Neutrophil (primary cell): ENCODE data around the gene SLC16A3.

ENCODE experiments used
- H3K27ac ChIP-seq: fragments of 200-600 bp; sonication (generic); 2 replicates; pipeline ENCODE4 v1.5.1; 2016; ENCODE audit warnings: mild to moderate bottlenecking, moderate library complexity
- H3K27me3 ChIP-seq: fragments of 200-600 bp; sonication (generic); 2 replicates; pipeline ENCODE4 v1.6.0; 2016; ENCODE audit warnings: mild to moderate bottlenecking
- H3K36me3 ChIP-seq: fragments of 200-600 bp; sonication (generic); 2 replicates; pipeline ENCODE4 v1.5.1; 2017
- H3K4me1 ChIP-seq, 2 experiments: fragments of 200-600 bp in 1 of 2; sonication (generic) in 1 of 2; 1 replicate in 1 of 2; 2 replicates in 1 of 2; pipeline versions ENCODE4 v1.5.1 to v1.6.1; 2013 to 2016; ENCODE audit warnings: low read depth in 1 of 2, low read length in 1 of 2, mild to moderate bottlenecking in 1 of 2, moderate library complexity in 1 of 2; ENCODE audit not compliant: control insufficient read depth in 1 of 2, insufficient read depth in 1 of 2
- H3K4me3 ChIP-seq, 2 experiments: fragments of 200-600 bp in 1 of 2; sonication (generic) in 1 of 2; 1 replicate in 1 of 2; 2 replicates in 1 of 2; pipeline ENCODE4 v1.5.1; 2013 to 2016; ENCODE audit warnings: low read depth in 1 of 2, low read length in 1 of 2, mild to moderate bottlenecking in 1 of 2, moderate library complexity in 1 of 2
- H3K9me3 ChIP-seq: fragments of 200-600 bp; sonication (generic); 2 replicates; pipeline ENCODE4 v1.5.1; 2016
- TF ChIP-seq, protein P1 (sequence below): fragments of 200-600 bp; sonication (generic); IDR thresholded peaks from 2 replicates; pipeline ENCODE4 v1.5.1; 2016; ENCODE audit warnings: antibody characterized with exemption

The SLC16A3 gene

DNA sequence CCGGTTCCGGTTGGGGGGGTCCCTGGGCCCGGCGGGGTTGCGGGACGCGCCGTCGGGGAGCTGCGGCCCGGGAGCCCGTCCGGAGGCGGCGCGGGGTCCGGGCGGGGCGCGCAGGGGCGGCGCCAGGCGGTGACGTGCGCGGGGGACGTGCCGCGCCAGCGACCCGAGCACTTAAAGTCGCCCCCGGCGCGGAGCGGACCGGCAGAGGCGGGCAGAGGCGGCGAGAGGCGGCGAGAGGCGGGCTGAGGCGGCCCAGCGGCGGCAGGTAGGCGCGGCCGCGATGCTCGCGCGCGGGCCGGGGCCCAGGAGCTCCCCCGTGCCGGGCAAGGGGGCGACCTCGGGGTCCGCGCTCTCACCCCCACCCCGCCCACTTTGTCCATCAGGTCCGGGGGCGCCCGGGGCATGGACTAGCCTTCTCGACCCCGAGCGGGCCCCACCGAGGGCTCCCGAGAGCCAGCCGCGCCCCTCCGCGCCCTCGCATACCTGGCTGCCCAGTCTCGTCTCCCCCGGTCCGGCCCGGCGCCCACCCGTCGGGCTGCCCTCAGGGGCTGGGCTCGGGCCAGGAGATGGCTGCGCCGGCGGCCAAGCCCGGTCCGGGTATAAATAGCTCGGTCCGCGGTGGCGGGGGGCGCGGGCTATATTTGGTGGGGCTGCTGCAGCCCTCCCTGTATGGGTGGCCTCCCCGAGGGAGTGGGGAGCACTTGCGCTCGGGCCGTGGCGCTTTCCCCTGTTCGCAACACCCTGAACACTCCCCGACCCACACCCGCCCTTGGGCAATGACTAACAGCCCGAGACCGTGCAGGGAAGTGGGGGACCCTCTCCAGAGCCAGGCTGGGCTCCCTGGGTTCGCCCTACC lies at the start of gene SLC16A3:
Gene SLC16A3 (plus strand): TSS at position 201 of the 856 bp plus-strand sequence. CDS start 6,967 bp downstream, outside the sequence.
- no peaks in the 10 kb centered on the region for H3K27me3 ChIP-seq
- TF ChIP-seq, protein P1, sequence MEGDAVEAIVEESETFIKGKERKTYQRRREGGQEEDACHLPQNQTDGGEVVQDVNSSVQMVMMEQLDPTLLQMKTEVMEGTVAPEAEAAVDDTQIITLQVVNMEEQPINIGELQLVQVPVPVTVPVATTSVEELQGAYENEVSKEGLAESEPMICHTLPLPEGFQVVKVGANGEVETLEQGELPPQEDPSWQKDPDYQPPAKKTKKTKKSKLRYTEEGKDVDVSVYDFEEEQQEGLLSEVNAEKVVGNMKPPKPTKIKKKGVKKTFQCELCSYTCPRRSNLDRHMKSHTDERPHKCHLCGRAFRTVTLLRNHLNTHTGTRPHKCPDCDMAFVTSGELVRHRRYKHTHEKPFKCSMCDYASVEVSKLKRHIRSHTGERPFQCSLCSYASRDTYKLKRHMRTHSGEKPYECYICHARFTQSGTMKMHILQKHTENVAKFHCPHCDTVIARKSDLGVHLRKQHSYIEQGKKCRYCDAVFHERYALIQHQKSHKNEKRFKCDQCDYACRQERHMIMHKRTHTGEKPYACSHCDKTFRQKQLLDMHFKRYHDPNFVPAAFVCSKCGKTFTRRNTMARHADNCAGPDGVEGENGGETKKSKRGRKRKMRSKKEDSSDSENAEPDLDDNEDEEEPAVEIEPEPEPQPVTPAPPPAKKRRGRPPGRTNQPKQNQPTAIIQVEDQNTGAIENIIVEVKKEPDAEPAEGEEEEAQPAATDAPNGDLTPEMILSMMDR: no peak
- peaks cover 68 to 72% of the 10 kb centered on the region in 2 experiments for H3K4me1 ChIP-seq
- H3K9me3 ChIP-seq: no peaks in the 10 kb centered on the region
- peaks cover 36% of the 10 kb centered on the region for H3K36me3 ChIP-seq
- peak within 1 kb of the TSS; percentile 100 for H3K27ac ChIP-seq
- H3K4me3 ChIP-seq: peak within 1 kb of the TSS; percentile 98 to 99

DNA sequence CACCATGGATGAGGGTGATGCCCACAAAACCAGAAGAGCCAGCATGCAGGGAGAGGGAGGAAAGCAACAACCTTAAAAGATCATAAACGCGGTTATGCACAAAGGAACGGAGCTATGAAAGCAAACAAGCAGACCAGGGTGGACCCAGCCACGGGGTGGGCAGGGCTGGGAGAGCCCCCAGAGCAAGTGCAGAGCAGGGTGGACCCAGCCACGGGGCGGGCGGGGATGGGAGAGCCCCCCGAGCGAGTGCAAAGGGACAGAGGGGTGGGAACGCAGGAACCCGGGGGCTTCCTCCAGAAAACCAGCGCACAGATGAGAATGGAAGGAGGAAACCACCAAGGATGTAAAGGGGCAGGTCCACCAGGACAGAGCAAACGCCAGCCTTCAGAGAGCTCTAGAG lies 49.4 kb upstream of the SLC16A3 start:
- no peak overlapping the region for H3K4me3 ChIP-seq
- peaks cover 29% of the 10 kb centered on the region for H3K36me3 ChIP-seq
- H3K9me3 ChIP-seq: no peaks in the 10 kb centered on the region
- H3K27ac ChIP-seq: no peak overlapping the region
- H3K4me1 ChIP-seq: peaks cover 0 to 5% of the 10 kb centered on the region in 2 experiments
- TF ChIP-seq, protein P1: no peak
- no peaks in the 10 kb centered on the region for H3K27me3 ChIP-seq

DNA sequence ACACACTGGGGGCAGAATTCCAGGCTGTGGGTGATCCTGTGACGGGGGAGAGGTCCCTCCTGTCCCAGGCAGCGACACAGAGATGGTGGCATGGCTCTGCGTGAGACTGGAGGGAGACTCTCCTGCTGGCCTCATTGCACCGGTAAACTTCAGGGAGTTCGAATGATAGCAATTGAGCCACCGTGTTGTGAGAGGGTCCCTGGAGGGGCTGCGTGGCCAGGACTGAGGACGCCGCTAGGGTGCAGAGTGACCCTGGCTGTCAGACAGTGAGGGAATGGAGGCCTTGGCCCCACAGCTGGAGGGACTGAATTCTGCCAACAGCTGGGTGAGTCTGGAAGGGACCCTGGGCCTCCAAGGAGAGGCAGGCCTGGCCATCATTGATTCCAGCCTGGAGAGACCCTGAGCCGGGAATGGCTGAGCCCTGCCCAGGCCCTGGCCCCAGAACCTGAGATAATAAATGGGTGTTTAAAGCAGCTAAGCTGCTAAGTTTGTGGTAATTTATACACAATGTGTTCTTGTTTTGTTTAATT lies 48.8 kb upstream of the SLC16A3 start:
- TF ChIP-seq, protein P1: no peak
- peaks cover 33% of the 10 kb centered on the region for H3K36me3 ChIP-seq

DNA sequence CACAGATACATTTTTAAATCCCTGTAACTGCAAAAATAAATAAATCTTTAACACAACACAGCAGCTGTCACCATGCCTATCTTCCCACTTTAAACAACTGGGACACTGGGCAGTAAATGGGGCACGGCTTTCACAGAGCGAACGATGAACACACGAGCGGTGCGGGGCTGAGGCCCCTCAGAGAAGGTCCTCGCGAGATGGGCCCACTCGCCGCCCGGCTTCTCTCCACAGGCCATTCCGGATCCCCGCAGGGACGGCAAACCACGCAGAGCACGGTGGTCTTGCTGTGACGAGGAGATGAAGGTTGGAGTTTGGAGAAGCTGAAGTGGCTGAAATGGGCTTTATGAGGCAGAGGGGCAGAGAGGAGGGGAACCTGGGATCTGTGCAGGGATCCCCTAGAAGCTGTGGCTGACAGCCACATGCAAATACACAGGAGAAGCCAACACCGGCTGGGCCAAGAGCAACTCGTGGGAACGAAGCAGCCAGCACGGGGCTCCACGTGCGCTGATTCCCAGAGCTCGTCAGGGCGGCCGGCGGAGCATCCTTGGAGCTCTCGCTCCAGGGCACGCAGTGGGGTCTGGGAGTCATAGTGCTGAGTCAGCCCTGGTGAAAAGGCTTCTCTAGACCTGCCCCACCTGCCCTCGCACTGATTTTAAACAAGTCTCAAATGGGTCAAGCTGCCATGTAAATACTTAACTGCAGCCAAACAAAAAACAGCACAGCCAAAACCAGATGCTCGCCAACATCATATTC lies 47.9 kb upstream of the SLC16A3 start:
- Histone ChIP-seq H3K4me3 (no peak overlapping the region), H3K9me3 (no peaks in the 10 kb centered on the region), H3K4me1 (peaks cover 0 to 5% of the 10 kb centered on the region in 2 experiments), H3K27me3 (no peaks in the 10 kb centered on the region), H3K36me3 (peaks cover 34% of the 10 kb centered on the region), H3K27ac (peak overlapping the region; percentile 36)
- TF ChIP-seq, protein P1: no peak

More for the DNA sequence above, 48.8 kb upstream of the SLC16A3 start:
- no peak overlapping the region for H3K4me3 ChIP-seq
- peaks cover 0 to 5% of the 10 kb centered on the region in 2 experiments for H3K4me1 ChIP-seq
- H3K27ac ChIP-seq: no peak overlapping the region
- H3K27me3 ChIP-seq: no peaks in the 10 kb centered on the region
- H3K9me3 ChIP-seq: no peaks in the 10 kb centered on the region

DNA sequence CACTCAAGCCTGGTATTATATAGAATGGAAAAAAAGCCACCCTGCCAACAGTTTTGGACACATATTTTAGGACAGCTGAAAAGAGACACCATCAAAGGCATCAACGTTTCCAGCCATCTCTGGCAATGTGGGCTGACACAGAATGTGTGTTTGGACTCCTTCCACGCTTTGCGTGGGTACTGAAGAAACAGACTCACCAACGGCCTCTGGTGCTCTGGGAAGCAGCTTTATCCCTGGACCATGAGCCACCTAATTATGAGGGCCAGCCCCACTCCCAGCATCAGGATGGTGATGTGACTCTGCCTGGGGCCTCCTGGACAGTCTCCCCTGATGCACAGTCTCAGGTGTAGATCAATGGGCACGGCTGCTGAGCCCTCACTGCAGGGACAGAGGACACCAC lies 44.1 kb upstream of the SLC16A3 start:
- Histone ChIP-seq H3K9me3 (no peaks in the 10 kb centered on the region), H3K27ac (no peak overlapping the region), H3K4me3 (no peak overlapping the region), H3K27me3 (no peaks in the 10 kb centered on the region), H3K36me3 (peaks cover 24% of the 10 kb centered on the region), H3K4me1 (peaks cover 0 to 5% of the 10 kb centered on the region in 2 experiments)
- TF ChIP-seq, protein P1: no peak
